IPS DF 4.7 (cell line): ENCODE results near the gene DAAM1.

Experiments used
- DNase-seq: peaks from one replicate; pipeline ENCODE4 v3.0.0-alpha.2; 2013; ENCODE audit warnings: low spot score; ENCODE audit errors: extremely low read depth

DAAM1 gene

GRCh38 chr14:59359431-59360124 is 171.1 kb downstream of the DAAM1 start:
- no peak for DNase-seq

DNA sequence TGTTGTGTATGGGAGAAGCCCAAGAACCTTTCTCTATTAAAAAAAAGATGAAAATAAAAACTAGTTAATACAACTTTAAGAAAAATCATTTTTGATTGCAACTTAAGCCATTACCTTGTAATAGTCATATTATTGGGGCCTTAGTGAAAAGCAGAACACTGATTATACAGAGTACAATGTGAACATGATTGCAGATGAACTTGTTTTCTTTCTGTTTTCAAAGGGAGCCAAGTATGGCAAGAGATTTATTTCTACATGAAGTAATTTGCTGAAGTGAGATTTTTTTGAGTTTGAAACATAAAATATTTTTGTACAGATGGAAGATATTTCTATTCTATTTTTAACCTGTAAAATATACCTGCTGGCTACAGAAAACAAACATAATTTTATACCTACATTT is 171.8 kb downstream of the DAAM1 start:
- no peak for DNase-seq

DNA sequence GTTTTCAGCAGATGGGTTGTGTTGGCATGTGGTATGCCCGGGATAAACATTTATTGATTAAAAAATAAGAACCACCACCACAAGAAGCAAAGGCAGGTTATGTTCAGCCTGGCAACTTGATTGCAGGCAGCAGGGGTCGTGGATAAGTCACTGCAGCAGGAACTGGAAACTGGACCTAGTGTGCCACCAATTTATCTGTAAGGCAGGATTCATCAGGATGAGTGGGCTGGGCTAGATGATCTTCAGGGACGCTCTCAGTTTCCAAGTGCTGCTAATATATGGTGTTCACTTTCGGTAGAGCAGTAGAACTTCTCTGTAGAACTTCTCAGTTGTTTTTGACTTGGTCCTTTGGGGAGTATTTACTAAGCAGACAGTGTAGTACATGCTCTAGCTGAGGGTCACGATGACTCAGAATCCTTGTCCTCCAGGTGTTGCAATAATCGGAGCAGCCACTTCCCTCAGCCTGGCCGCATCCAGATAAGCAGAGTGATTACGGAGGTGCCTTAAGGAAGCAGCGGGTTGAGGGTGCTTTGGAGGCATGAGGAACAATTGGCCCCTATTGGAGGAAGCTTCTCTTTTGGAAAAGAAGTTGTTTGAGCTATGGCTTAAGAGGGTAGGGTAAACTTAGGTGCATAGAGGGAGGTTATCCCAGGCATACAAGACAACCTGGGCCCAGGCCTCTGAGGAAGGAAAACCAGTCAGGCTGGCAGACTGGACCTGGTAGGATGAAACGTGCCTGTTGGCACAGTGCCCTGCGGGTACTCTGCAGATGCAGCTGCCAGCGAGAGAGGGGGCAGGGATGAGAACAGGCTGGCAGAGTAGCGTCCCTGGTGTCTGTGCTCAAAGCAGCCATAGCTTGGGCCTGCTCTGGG is 172.7 kb downstream of the DAAM1 start:
- no peak for DNase-seq

DNA sequence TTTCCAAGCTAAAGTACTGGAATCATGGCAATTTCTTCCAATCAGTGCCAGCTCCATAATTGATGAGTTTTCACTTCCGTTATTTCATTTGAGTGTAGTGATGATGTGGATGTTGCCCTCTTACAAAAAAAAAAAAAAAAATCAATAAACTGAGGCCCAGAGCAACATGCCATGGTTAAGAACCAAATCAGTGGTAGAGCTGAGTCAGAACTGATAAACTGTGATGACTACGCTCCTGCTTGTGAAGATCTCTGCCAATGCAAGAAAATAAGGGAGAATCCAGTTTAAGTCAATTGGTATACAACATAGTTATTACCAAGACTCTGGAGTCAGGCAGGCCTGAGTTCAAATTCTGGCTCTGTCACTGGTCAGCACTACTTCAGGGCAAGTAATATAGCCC is 174.0 kb downstream of the DAAM1 start:
- DNase-seq: no peak

- DNase-seq: no peak
These were observed 175.2 kb downstream of the DAAM1 start for GRCh38 chr14:59363531-59364226.

DNA sequence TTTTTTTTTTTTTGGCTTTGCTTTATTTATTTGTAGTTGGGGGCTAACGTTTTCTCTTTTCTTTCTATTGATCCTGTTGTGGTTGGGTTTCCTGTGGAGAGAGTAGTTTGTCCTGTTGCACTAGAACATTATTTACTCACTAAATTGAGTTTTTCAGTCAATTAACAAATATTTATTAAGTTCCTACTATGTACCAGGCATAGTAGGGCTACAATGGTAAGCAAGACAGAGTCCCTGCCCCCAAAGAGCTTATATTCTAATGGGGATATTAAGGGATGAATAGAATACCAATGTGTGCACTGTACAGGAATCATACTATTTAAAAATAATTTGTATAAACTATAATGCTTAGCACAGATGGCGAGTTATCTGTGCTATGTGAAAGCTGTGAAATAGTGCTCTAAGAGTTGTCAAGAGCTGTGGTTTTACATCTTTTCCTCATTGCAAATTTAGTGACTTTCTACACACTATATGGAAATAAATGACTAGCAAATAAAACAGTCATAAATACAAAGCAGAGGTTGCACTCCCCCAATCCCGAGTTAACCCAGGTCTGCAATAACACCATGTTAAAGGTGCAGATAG is 181.8 kb downstream of the DAAM1 start:
- no peak for DNase-seq

- no peak for DNase-seq
These were observed 183.3 kb downstream of the DAAM1 start for GRCh38 chr14:59371771-59372170.

GRCh38 chr14:59374048-59374447 is 185.6 kb downstream of the DAAM1 start:
- no peak for DNase-seq

- DNase-seq: no peak
These were observed 188.2 kb downstream of the DAAM1 start for GRCh38 chr14:59376686-59377085.

GRCh38 chr14:59377491-59377890 is 189.0 kb downstream of the DAAM1 start:
- no peak for DNase-seq

DNA sequence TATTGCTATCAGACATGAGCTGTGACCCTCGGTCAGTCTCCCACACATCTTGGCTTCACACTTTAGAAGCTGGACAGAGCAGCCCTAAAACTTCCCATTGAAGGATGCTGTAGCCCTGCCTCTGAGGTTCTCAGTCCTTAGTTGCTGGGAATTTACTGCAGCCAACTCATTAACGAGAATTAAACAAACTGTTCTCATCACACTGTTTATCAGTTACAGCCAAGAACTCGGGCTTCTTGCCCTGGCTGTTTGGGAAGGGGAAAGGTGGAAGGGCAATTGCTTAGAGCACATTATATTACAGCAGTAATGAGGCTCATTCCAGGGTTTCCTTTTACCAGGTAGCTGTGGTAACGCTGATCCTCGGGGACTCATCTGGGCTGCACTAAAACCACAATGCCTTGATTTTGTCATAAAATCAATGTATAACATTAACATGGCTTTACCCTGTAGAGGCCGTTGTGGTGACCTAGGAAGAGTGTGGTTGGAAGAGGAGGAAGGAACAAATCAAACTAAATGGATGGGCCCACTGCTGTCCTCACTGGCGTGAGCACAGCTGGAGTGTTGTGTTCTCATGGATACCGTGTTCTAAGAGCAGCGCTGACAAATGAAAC is 189.6 kb downstream of the DAAM1 start:
- no peak for DNase-seq

DNA sequence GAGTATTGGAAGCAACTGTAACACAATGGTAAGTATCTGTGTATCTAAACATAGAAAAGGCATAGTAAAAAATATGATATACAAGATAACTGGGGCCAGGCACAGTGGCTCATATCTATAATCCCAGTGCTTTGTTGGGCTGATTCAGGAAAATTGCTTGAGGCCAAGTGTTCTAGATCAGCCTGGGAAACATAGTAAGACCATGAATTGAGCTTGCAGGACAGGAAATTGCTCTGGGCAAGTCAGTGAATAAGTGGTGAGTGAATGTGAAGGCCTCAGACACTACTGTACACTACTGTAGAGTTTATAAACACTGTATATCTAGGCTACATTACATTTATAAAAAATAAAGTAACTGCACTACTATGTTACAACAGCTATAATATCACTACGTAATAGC is 201.5 kb downstream of the DAAM1 start:
- no peak for DNase-seq

- DNase-seq: no peak
These were observed 202.9 kb downstream of the DAAM1 start for GRCh38 chr14:59391388-59391787.

- DNase-seq: no peak
These were observed 205.8 kb downstream of the DAAM1 start for GRCh38 chr14:59394268-59394667.

- DNase-seq: no peak
These were observed 207.2 kb downstream of the DAAM1 start for GRCh38 chr14:59395672-59396071.

GRCh38 chr14:59398841-59399240 is 210.4 kb downstream of the DAAM1 start:
- DNase-seq: no peak

GRCh38 chr14:59406454-59407245 is 218.2 kb downstream of the DAAM1 start:
- no peak for DNase-seq

DNA sequence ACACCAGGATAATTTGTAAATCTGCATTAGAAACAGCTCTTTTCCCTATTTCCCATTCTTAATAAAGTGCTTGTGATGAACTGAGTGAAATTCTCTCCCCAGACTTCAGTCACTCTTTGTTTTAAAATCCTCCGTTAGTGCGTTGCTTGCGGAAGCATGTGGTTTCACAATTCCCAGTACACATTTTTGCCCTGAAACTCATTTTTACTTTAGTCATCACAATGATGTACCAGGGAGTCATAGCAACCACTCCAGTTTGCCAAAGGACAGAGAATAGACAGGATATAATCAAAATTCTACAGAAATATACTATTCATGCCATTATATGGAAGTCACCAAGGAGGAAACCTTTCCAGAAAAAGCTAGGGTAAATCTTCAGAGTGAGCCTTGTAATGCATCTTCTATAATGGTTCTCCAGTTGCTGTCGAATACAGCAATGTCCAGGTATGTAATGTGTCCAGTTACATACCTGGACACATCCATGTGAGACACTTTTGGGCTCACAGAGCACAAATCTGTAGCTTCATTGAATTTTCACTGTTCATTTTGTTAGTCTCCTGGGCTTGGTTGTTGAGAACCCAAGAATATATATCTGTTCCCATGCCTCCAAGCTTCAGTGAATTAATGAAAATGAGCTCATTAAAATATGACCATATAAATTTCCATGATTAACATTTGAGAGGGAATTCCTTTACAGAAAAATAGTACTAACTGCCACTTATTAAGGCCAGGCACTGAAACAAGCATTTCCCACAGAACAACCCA is 219.0 kb downstream of the DAAM1 start:
- DNase-seq: no peak

DNA sequence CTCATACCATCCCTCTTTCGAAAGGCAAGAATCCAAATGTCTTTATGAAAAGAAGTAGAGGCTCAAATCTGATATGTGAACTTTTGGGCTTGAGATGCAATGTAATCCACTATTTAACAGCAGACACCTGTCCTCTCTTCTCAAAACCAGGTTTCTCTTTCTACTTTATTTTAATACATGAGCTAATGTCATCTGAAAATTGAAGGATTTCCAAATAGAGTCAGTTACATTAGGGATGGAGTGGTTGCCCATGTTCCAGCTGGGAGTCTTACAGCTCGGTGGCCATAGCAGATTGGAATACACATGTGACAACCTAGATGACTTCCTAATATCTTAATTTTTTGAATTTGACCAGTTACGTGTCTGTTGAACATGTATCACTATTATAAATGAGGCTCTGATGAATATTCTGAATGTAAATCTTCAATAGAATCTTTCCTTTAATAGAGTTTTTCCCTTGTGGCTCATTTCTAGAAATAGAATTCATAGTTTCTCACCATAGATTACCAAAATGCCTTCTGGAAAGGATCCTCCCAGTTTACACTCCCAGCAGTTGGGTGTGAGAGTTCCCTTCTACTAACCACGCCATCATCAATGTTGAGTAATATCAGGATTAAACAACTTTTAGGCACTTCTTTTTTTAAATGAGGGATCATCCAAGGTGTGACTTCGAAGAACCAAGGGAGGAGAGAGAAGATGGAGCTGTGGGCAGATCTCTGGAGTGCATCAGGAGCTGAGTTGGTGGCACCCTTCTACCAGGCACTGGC is 227.6 kb downstream of the DAAM1 start:
- DNase-seq: no peak
